ENCODE results near the gene PROM1. TPM values are rescaled to one million over a fixed set of nuclear protein-coding genes. Genes with fewer than 3 reads are reported as not detected.

Gene PROM1
- total and polyA plus RNA-seq, 9 of the 15 experiments (the other 6 are each of a cell fraction or from before 2014, with no cell fraction given): 0.05 TPM; not detected in 8

DNA sequence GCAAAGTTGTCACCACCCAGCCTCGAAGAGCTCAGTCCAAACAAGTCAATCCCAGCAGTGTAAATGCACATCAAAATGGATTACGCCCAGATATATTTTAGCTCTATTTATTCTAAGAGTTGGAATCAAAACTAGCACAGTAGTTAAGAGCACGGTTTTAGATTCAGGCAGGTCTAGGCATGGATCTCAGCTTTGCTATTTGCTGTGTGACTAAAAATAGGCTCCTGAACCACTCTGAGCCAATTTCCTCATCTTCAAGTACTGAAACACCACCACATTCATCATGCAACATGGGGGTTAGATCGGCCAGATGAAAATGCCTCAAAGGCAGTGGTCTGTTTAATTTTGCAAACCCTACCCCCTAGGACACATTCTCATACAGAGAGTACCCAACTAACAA is 65.0 kb downstream of the PROM1 start (continued):
- TF ChIP-seq MBD2 (IDR thresholded peaks at IDR 0.05; ENCODE audit: borderline replicate concordance, low read depth) (no peak), ZBTB43 (CRISPR knock-in tag; IDR thresholded peaks at IDR 0.05) (no peak)

- H3K36me3 ChIP-seq (ENCODE audit: control insufficient read depth, insufficient read depth, low read length): no peaks in the 10 kb centered on the region
- FAIRE-seq: no peak
- ChIA-PET CTCF (ENCODE audit: low intra/inter-chr PET ratio) (no interaction called here), POLR2A (no interaction called here)
- H3K27ac ChIP-seq (ENCODE audit: extremely low read depth, low read depth, low read length): no peak overlapping the region
- in situ Hi-C loops (cut with MboI) (no loop called here), intact Hi-C loops (cut with micrococcal nuclease) (no loop called here)
- no peaks in the 10 kb centered on the region for H4K20me1 ChIP-seq (replicated peaks; ENCODE audit: control insufficient read depth, insufficient read depth, low read length)
- no peak overlapping the region for H2AFZ ChIP-seq (ENCODE audit: low read depth, low read length)
- WGBS (ENCODE audit: insufficient coverage, low coverage, missing lambda C conversion rate): 0% methylated on average over 8 of the region's 8 CpGs
- no peaks in the 10 kb centered on the region for H3K79me2 ChIP-seq (ENCODE audit: control insufficient read depth, insufficient read depth, low read length)
- BruUV-seq (replicated peaks): no TSS peak
- no peak for ATAC-seq
- H3K9me3 ChIP-seq (replicated peaks; ENCODE audit: control insufficient read depth, insufficient read depth, low read depth, low read length): no peaks in the 10 kb centered on the region
- no peaks in the 10 kb centered on the region for H3K9me1 ChIP-seq (ENCODE audit: control insufficient read depth, insufficient read depth, low read length)
- no peaks in the 10 kb centered on the region for H3K4me1 ChIP-seq (replicated peaks in 1 of 2; ENCODE audit: control insufficient read depth in 2 of 2, insufficient read depth in 2 of 2, low read length in 2 of 2)
- no peak overlapping the region for H3K9ac ChIP-seq (ENCODE audit: insufficient read depth in 1 of 2, low read depth in 2 of 2, low read length in 2 of 2)
- H3K4me2 ChIP-seq (ENCODE audit: insufficient read depth, low read length): no peak overlapping the region
- H3K27me3 ChIP-seq (ENCODE audit: control insufficient read depth in 2 of 2, insufficient read depth in 2 of 2, low read length in 2 of 2): peaks cover 7 to 15% of the 10 kb centered on the region in 2 experiments; a peak in 4 of 5 replicates
- DNase-seq (ENCODE audit: extremely low read depth in 1 of 4, low spot score in 3 of 4): no peak
- H3K4me3 ChIP-seq: no peak overlapping the region
- TF ChIP-seq BRD4 (IDR thresholded peaks at IDR 0.05): no peak
- TF ChIP-seq CBX8 (IDR thresholded peaks at IDR 0.05; ENCODE audit: borderline replicate concordance, extremely low read depth, low read depth, low read length, poor library complexity, severe bottlenecking): no peak
- TF ChIP-seq MTA3 (IDR thresholded peaks at IDR 0.05; ENCODE audit: borderline replicate concordance): no peak
- TF ChIP-seq ZNF217 (CRISPR knock-in tag; IDR thresholded peaks at IDR 0.05): no peak
- no peak for TF ChIP-seq ZBTB43 (CRISPR knock-in tag; IDR thresholded peaks at IDR 0.05)
- no peak for TF ChIP-seq MCM5 (IDR thresholded peaks at IDR 0.05; ENCODE audit: low read depth)
- TF ChIP-seq HCFC1 (IDR thresholded peaks at IDR 0.05; ENCODE audit: low read depth, low read length): no peak
- TF ChIP-seq PKNOX1 (IDR thresholded peaks at IDR 0.05): no peak
- TF ChIP-seq NRF1 (conservative IDR thresholded peaks at IDR 0.05 in 1 of 2, IDR thresholded peaks at IDR 0.05 in 1 of 2): no peak
- TF ChIP-seq, protein P1, sequence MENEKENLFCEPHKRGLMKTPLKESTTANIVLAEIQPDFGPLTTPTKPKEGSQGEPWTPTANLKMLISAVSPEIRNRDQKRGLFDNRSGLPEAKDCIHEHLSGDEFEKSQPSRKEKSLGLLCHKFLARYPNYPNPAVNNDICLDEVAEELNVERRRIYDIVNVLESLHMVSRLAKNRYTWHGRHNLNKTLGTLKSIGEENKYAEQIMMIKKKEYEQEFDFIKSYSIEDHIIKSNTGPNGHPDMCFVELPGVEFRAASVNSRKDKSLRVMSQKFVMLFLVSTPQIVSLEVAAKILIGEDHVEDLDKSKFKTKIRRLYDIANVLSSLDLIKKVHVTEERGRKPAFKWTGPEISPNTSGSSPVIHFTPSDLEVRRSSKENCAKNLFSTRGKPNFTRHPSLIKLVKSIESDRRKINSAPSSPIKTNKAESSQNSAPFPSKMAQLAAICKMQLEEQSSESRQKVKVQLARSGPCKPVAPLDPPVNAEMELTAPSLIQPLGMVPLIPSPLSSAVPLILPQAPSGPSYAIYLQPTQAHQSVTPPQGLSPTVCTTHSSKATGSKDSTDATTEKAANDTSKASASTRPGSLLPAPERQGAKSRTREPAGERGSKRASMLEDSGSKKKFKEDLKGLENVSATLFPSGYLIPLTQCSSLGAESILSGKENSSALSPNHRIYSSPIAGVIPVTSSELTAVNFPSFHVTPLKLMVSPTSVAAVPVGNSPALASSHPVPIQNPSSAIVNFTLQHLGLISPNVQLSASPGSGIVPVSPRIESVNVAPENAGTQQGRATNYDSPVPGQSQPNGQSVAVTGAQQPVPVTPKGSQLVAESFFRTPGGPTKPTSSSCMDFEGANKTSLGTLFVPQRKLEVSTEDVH (IDR thresholded peaks at IDR 0.05; ENCODE audit: low read depth, partially characterized antibody): no peak
Observed at GRCh38 chr4:16018061-16018676, 65.7 kb downstream of the PROM1 start.

Data from K562 (cell line).